ENCODE results near the gene POLE2. TPM values are rescaled to one million over a fixed set of nuclear protein-coding genes. Genes with fewer than 3 reads are reported as not detected.
"Not testable (repeated sequence)": the region's sequence is repeated elsewhere in the genome, so short reads cannot be mapped to it uniquely, and the experiment has no call there.

The POLE2 gene
- total RNA-seq, 1 donor from 2014 or later = 8.0 TPM

GRCh38 chr14:49670475-49670874 lies 17.5 kb downstream of the POLE2 start:
- no peak for DNase-seq (ENCODE audit: extremely low read depth, low read depth, low spot score)

- DNase-seq (ENCODE audit: extremely low read depth, low read depth, low spot score) = no peak
Measured at GRCh38 chr14:49659526-49660455, 28.2 kb downstream of the POLE2 start.

- not testable (repeated sequence) for DNase-seq (ENCODE audit: extremely low read depth, low read depth, low spot score)
Measured at GRCh38 chr14:49657500-49657899, 30.5 kb downstream of the POLE2 start.

- no peak for DNase-seq (ENCODE audit: extremely low read depth, low read depth, low spot score)
Measured at GRCh38 chr14:49654511-49654910, 33.5 kb downstream of the POLE2 start.

GRCh38 chr14:49653508-49653907 lies 34.5 kb downstream of the POLE2 start:
- DNase-seq (ENCODE audit: extremely low read depth, low read depth, low spot score) = no peak

- DNase-seq (ENCODE audit: extremely low read depth, low read depth, low spot score) = no peak
Measured at GRCh38 chr14:49642163-49642562, 45.9 kb downstream of the POLE2 start.

- DNase-seq (ENCODE audit: extremely low read depth, low read depth, low spot score) = no peak
Measured at GRCh38 chr14:49641697-49642129, 46.3 kb downstream of the POLE2 start.

GRCh38 chr14:49640540-49641417 lies 47.2 kb downstream of the POLE2 start:
- DNase-seq (ENCODE audit: extremely low read depth, low read depth, low spot score) = no peak

- no peak for DNase-seq (ENCODE audit: extremely low read depth, low read depth, low spot score)
Measured at GRCh38 chr14:49637534-49638078, 50.4 kb downstream of the POLE2 start.

- DNase-seq (ENCODE audit: extremely low read depth, low read depth, low spot score) = no peak
Measured at GRCh38 chr14:49636866-49637265, 51.1 kb downstream of the POLE2 start.

- DNase-seq (ENCODE audit: extremely low read depth, low read depth, low spot score) = no peak
Measured at GRCh38 chr14:49634547-49635334, 53.3 kb downstream of the POLE2 start, which contains the start of gene DNAAF2. TSS of gene DNAAF2 (minus strand) at chr14:49635244. CDS start at chr14:49635149, 95 bp downstream.

GRCh38 chr14:49633640-49634546 lies 54.1 kb downstream of the POLE2 start:
- no peak for DNase-seq (ENCODE audit: extremely low read depth, low read depth, low spot score)

- DNase-seq (ENCODE audit: extremely low read depth, low read depth, low spot score) = no peak
Measured at GRCh38 chr14:49623941-49624839, 63.8 kb downstream of the POLE2 start.

- no peak for DNase-seq (ENCODE audit: extremely low read depth, low read depth, low spot score)
Measured at GRCh38 chr14:49623387-49623786, 64.6 kb downstream of the POLE2 start.

GRCh38 chr14:49622022-49622607 lies 65.9 kb downstream of the POLE2 start:
- no peak for DNase-seq (ENCODE audit: extremely low read depth, low read depth, low spot score)

GRCh38 chr14:49621114-49621881 lies 66.7 kb downstream of the POLE2 start:
- DNase-seq (ENCODE audit: extremely low read depth, low read depth, low spot score) = no peak
